ENCODE data around the gene WDR90.

DNA sequence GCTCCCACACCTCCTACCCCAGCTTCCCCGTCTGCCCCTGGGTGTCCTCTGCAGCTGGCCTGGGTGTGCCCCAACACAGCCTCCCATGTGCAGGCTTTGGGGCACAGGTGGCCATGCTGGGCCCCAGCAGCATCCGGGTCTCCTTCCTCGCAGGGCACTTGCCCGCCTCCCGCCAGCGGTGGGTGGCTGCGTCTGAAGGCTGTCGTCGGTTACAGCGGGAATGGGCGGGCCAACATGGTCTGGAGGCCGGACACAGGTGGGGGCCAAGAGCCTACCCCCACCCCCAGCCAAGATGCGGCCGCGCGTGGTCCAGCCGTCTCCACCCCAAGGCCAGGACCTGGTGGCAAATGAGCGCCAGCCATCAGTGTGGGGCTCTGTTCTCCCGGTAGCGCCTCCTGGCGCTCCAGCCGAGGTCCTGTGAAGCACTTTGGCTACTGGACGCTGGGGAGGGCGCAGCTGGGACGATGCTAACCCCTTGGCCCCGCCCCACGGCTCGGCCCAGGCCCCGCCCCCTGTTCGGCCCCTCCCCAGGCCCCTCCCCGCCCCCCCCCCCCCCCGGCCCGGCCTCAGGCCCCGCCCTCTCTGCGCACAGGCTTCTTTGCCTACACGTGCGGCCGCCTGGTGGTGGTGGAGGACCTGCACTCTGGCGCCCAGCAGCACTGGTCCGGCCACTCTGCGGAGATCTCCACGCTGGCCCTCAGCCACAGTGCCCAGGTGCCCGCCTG is 11.5 kb downstream of the WDR90 start:
- TF ChIP-seq POLR2A (IDR thresholded peaks at IDR 0.05) = peak; percentile 49 to 83
- TF ChIP-seq, protein P1, sequence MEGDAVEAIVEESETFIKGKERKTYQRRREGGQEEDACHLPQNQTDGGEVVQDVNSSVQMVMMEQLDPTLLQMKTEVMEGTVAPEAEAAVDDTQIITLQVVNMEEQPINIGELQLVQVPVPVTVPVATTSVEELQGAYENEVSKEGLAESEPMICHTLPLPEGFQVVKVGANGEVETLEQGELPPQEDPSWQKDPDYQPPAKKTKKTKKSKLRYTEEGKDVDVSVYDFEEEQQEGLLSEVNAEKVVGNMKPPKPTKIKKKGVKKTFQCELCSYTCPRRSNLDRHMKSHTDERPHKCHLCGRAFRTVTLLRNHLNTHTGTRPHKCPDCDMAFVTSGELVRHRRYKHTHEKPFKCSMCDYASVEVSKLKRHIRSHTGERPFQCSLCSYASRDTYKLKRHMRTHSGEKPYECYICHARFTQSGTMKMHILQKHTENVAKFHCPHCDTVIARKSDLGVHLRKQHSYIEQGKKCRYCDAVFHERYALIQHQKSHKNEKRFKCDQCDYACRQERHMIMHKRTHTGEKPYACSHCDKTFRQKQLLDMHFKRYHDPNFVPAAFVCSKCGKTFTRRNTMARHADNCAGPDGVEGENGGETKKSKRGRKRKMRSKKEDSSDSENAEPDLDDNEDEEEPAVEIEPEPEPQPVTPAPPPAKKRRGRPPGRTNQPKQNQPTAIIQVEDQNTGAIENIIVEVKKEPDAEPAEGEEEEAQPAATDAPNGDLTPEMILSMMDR (IDR thresholded peaks at IDR 0.05) = peak; percentile 33 to 75 (median 58)

All from adrenal gland (tissue), 5 donors.